Heart left ventricle (tissue), 16 donors: ENCODE measurements around the gene DAB1. TPM values are rescaled to one million over a fixed set of nuclear protein-coding genes. Genes with fewer than 3 reads are reported as not detected.

Experiments used
- ATAC-seq, 4 donors: fragments of 200-7000 bp; cut with Tn5 transposase; one replicate each; pipeline ENCODE4 v1.9.1; 2020 to 2022; ENCODE audit warnings: moderate library complexity in 4 of 4, mild to moderate bottlenecking in 3 of 4, moderate number of reproducible peaks in 1 of 4
- DNase-seq, 5 donors: peaks; one replicate each; pipeline ENCODE4 v3.0.0-alpha.2; 2020
- H3K27ac ChIP-seq, 12 donors: fragments of 200-600 bp; sonication (generic) in 4 of 12; one replicate each; pipeline versions ENCODE4 v1.5.0 to v1.8.0; 2016 to 2022; ENCODE audit warnings: mild to moderate bottlenecking in 2 of 12
- H3K27me3 ChIP-seq, 9 donors: fragments of 200-600 bp; sonication (generic) in 2 of 9; one replicate each; pipeline versions ENCODE4 v1.5.1 to v1.8.0; 2016 to 2022; ENCODE audit warnings: mild to moderate bottlenecking in 3 of 9
- H3K36me3 ChIP-seq, 9 donors: fragments of 200-600 bp; sonication (generic) in 2 of 9; one replicate each; pipeline versions ENCODE4 v1.5.0 to v1.8.0; 2018 to 2022; ENCODE audit warnings: mild to moderate bottlenecking in 2 of 9
- H3K4me1 ChIP-seq, 12 donors: fragments of 200-600 bp; sonication (generic) in 4 of 12; one replicate each; pipeline versions ENCODE4 v1.5.0 to v1.8.0; 2016 to 2022; ENCODE audit warnings: mild to moderate bottlenecking in 3 of 12
- H3K4me3 ChIP-seq, 12 donors: fragments of 200-600 bp; sonication (generic) in 4 of 12; one replicate each; pipeline versions ENCODE4 v1.5.0 to v1.8.0; 2017 to 2022; ENCODE audit warnings: mild to moderate bottlenecking in 9 of 12, moderate library complexity in 4 of 12
- H3K9me3 ChIP-seq, 12 donors: fragments of 200-600 bp; sonication (generic) in 4 of 12; one replicate each; pipeline versions ENCODE4 v1.5.0 to v1.8.0; 2016 to 2022; ENCODE audit warnings: mild to moderate bottlenecking in 1 of 12
- CTCF ChIP-seq, 12 donors: fragments of 200-600 bp; sonication (generic) in 4 of 12; IDR thresholded peaks; one replicate each; pipeline versions ENCODE4 v1.5.0 to v1.8.0; 2018 to 2022; ENCODE audit warnings: antibody characterized with exemption in 12 of 12, mild to moderate bottlenecking in 5 of 12
- POLR2A ChIP-seq, 2 donors: fragments of 450-650 bp; IDR thresholded peaks; one replicate each; pipeline ENCODE4 v1.6.1; 2017; ENCODE audit warnings: antibody characterized with exemption in 2 of 2, mild to moderate bottlenecking in 2 of 2, moderate library complexity in 2 of 2
- WGBS, 4 donors: extraction: QIAGEN DNeasy Blood & Tissue Kit in 2 of 4; methylation state at CpG; one replicate each; pipeline versions ENCODE4 v1.1.5 to v1.1.7; 2013 to 2018; 5-methylcytosine and 5-hydroxymethylcytosine counted together
- intact Hi-C, 10 donors: fragments of 100-400 bp; cut with DNase I; formaldehyde crosslinking; loops; one replicate each; pipeline versions ENCODE4 v1.11.1 to v1.14.2; 2022
- polyA plus RNA-seq, 2 donors: library from polyadenylated mRNA; stranded (reverse); fragments of 200-250 nt; gene quantifications; one replicate each; pipeline ENCODE4 v1.2.3, GENCODE V29; 2013
- total RNA-seq, 9 donors: library from RNA; depleted of rRNA in 2 of 9; stranded (reverse); fragments of >200 nt in 2 of 9; fragmentation: NEBNext Ultra II Directional in 3 of 9; extraction: Animal tissue kit (Norgen Biotek cat#: 25700) in 3 of 9; gene quantifications; one replicate each; pipeline versions ENCODE4 v1.1.0 to v1.2.4, GENCODE V29; 2016 to 2023
- donor health status: ischemic (EF 13 %, LVEDD 7.1; RV severe dilation, severe dysfunction).
- donor health status: healthy with polysubstance abuse.
- donor health status: DM: no; HTN: yes; CAD: no.
- donor health status: DM: no; HTN: no; CAD: no.
- donor health status: ischemic (EF 25% LVEDD 6.9; RV normal size, moderate dysfunction).
- donor health status: ischemic (EF 25% LVEDD 5.7; RV mildly dilated, moderate dysfunction).
- donor health status: healthy.
- donor health status: DM: yes; HTN: yes; CAD: no.
- donor health status: ischemic (EF 35%, LVEDD 5.7; RV mildly dilated, moderate dysfunction).
- donor health status: nonischemic (EF 11% LVEDD 7.7; RV severe dilation, severe dysfunction).
- donor health status: DM: yes; HTN: yes; CAD: no.
- donor health status: PGD.
- donor health status: ischemic (EF 29% LVEDD 5.4; RV normal size, mild dysfunction).
- donor health status: nonischemic (EF 23%, LVEDD 6.1; RV moderate dilation, normal function).

The DAB1 gene
- total and polyA plus RNA-seq, 11 donors: 0.26 to 28.8 (median 5.2) TPM

- TF ChIP-seq CTCF (IDR thresholded peaks at IDR 0.05): no peak
- TF ChIP-seq POLR2A (IDR thresholded peaks at IDR 0.05): no peak
Measured at GRCh38 chr1:57407928-57408327, 15.9 kb downstream of the DAB1 start.

GRCh38 chr1:57406428-57406970 lies 17.4 kb downstream of the DAB1 start:
- 89 to 92% (median 91%) methylated on average over 2 of the region's 2 CpGs for WGBS, 4 donors
- intact Hi-C loops: no loop called here
- no peaks in the 10 kb centered on the region for H3K36me3 ChIP-seq
- H3K27me3 ChIP-seq: no peaks in the 10 kb centered on the region
- H3K27ac ChIP-seq: no peak overlapping the region
- H3K4me3 ChIP-seq: no peak overlapping the region
- ATAC-seq: no peak
- H3K4me1 ChIP-seq: peaks cover 0 to 13% (median 0%) of the 10 kb centered on the region in 12 donors
- no peak for DNase-seq
- TF ChIP-seq POLR2A (IDR thresholded peaks at IDR 0.05) (no peak), CTCF (IDR thresholded peaks at IDR 0.05) (no peak)
- H3K9me3 ChIP-seq: no peaks in the 10 kb centered on the region

More at GRCh38 chr1:57407928-57408327, 15.9 kb downstream of the DAB1 start:
- peaks cover 0 to 7% (median 1%) of the 10 kb centered on the region in 12 donors for H3K9me3 ChIP-seq
- H3K27me3 ChIP-seq: no peaks in the 10 kb centered on the region
- intact Hi-C loops: no loop called here
- H3K36me3 ChIP-seq: no peaks in the 10 kb centered on the region
- H3K27ac ChIP-seq: no peak overlapping the region
- no peak overlapping the region for H3K4me3 ChIP-seq
- WGBS, 4 donors: 48 to 64% (median 59%) methylated on average over 4 of the region's 4 CpGs
- ATAC-seq (no peak), DNase-seq (no peak)
- peaks cover 0 to 15% (median 0%) of the 10 kb centered on the region in 12 donors for H3K4me1 ChIP-seq

- WGBS, 4 donors: 81 to 91% (median 86%) methylated on average over 3 of the region's 3 CpGs
- no peak for DNase-seq
- intact Hi-C loops: no loop called here
- Histone ChIP-seq H3K27me3 (no peaks in the 10 kb centered on the region), H3K4me3 (no peak overlapping the region), H3K27ac (no peak overlapping the region), H3K36me3 (no peaks in the 10 kb centered on the region), H3K9me3 (no peaks in the 10 kb centered on the region), H3K4me1 (no peaks in the 10 kb centered on the region)
- no peak for TF ChIP-seq CTCF (IDR thresholded peaks at IDR 0.05)
- TF ChIP-seq POLR2A (IDR thresholded peaks at IDR 0.05): no peak
- no peak for ATAC-seq
Measured at GRCh38 chr1:57404884-57405283, 19.0 kb downstream of the DAB1 start.

- intact Hi-C loops: no loop called here
- H3K4me3 ChIP-seq: no peak overlapping the region
- H3K4me1 ChIP-seq: no peaks in the 10 kb centered on the region
- DNase-seq (no peak), ATAC-seq (no peak)
- H3K27ac ChIP-seq: no peak overlapping the region
- H3K9me3 ChIP-seq: no peaks in the 10 kb centered on the region
- H3K36me3 ChIP-seq: no peaks in the 10 kb centered on the region
- WGBS, 4 donors: 89 to 100% (median 96%) methylated on average over 1 of the region's 1 CpG
- no peaks in the 10 kb centered on the region for H3K27me3 ChIP-seq
- TF ChIP-seq POLR2A (IDR thresholded peaks at IDR 0.05) (no peak), CTCF (IDR thresholded peaks at IDR 0.05) (no peak)
Measured at GRCh38 chr1:57403201-57403600, 20.7 kb downstream of the DAB1 start.
